Neural crest cell (in vitro differentiated cells): ENCODE data around the gene FOXD4L5. TPM values are rescaled to one million over a fixed set of nuclear protein-coding genes. Genes with fewer than 3 reads are reported as not detected.
"Not testable (repeated sequence)": the region's sequence is repeated elsewhere in the genome, so short reads cannot be mapped to it uniquely, and the experiment has no call there.

Source experiments
- DNase-seq: peaks from one replicate; pipeline ENCODE4 v3.0.0; 2021; ENCODE audit warnings: low read depth, mixed read lengths, low spot score
- H3K27ac Mint-ChIP-seq: one replicate; pipeline ENCODE4 v1.8.0; 2021; ENCODE audit warnings: mild to moderate bottlenecking, mixed read lengths; ENCODE audit not compliant: unreplicated experiment
- H3K27me3 Mint-ChIP-seq: 2 replicates; pipeline ENCODE4 v1.8.0; 2021; ENCODE audit warnings: low read depth, mild to moderate bottlenecking, mixed read lengths
- H3K36me3 Mint-ChIP-seq: 2 replicates; pipeline ENCODE4 v1.8.0; 2021; ENCODE audit warnings: low read depth, mild to moderate bottlenecking, mixed read lengths
- H3K4me1 Mint-ChIP-seq: 2 replicates; pipeline ENCODE4 v1.8.0; 2021; ENCODE audit warnings: mixed read lengths
- H3K4me3 Mint-ChIP-seq: one replicate; pipeline ENCODE4 v1.8.0; 2021; ENCODE audit warnings: mild to moderate bottlenecking, mixed read lengths
- H3K9me3 Mint-ChIP-seq: 2 replicates; pipeline ENCODE4 v1.8.0; 2021; ENCODE audit warnings: mixed read lengths
- long read RNA-seq: library from polyadenylated mRNA; unstranded; transcript quantifications from one replicate; pipeline ENCODE4 v2.0.0, GENCODE V29; 2020
- total RNA-seq: library from RNA; stranded (reverse); gene quantifications from 2 replicates; pipeline ENCODE4 v1.2.1, GENCODE V29; 2021

The FOXD4L5 gene
- total RNA-seq: 0.34 and 0.37 TPM in 2 replicates
- long read RNA-seq: 0 reads

GRCh38 chr9:65285109-65285508 lies at the start of gene FOXD4L5:
TSS of gene FOXD4L5 (minus strand) at chr9:65285209. CDS start at chr9:65284377, 832 bp downstream.
- not testable (repeated sequence) for H3K4me3 Mint-ChIP-seq, H3K27me3 Mint-ChIP-seq, H3K4me1 Mint-ChIP-seq, H3K27ac Mint-ChIP-seq, DNase-seq, H3K36me3 Mint-ChIP-seq, H3K9me3 Mint-ChIP-seq

- not testable (repeated sequence) for H3K27ac Mint-ChIP-seq, H3K4me1 Mint-ChIP-seq, H3K27me3 Mint-ChIP-seq, H3K9me3 Mint-ChIP-seq, H3K4me3 Mint-ChIP-seq, DNase-seq, H3K36me3 Mint-ChIP-seq
These were observed 1.1 kb downstream of the FOXD4L5 start for GRCh38 chr9:65283943-65284342.

- H3K36me3 Mint-ChIP-seq, H3K9me3 Mint-ChIP-seq, H3K27ac Mint-ChIP-seq, H3K27me3 Mint-ChIP-seq, DNase-seq, H3K4me1 Mint-ChIP-seq, H3K4me3 Mint-ChIP-seq: not testable (repeated sequence)
These were observed 2.0 kb downstream of the FOXD4L5 start for GRCh38 chr9:65282976-65283375.
